Measurements from ENCODE around the gene TTC34.

DNA sequence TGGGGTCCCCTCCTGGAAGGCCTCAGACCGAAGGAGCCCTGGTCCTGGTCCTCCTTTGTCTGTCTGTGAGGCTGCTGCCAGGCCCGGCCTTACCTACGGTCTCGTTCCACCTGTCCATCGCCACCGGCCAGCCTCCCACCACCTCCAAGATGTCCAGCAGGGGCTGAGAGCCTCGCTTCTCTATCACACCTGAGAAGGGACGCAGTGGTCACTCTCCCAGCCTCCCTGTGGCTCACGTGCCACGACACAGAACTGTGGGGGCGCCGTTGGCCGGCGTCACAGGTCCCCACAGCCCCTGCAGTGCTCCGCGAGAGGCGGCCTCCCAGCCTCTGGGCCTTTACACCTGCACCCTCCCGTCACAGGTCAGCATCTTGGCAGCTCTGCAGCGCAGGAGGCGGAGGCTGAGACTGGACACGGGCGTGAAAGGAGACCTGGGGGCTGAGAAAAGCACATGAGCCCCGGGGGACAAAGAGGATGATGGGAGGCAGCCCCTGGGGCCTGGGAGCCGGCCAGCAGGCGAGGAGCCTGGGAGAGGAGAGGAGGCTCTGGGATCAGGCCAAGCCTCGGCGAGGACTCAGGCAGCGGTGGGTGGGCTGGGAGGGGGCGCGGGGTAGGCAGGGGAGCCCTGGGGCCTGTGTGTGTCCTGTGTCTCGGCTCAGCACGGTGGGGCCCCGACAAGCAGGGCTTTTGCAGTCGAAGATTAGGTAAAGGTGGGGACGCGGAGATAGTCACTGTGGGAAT is 194.4 kb downstream of the TTC34 start:
- TF ChIP-seq SMARCE1 (IDR thresholded peaks at IDR 0.05) (no peak), HDGF (IDR thresholded peaks at IDR 0.05) (no peak), RNF2 (IDR thresholded peaks at IDR 0.05) (no peak), NFE2 (IDR thresholded peaks at IDR 0.05; ENCODE audit: low read depth) (no peak), RCOR1 (IDR thresholded peaks at IDR 0.05; ENCODE audit: borderline replicate concordance in 1 of 2, low read depth in 2 of 2, low read length in 2 of 2) (no peak), GABPB2 (CRISPR knock-in tag; conservative IDR thresholded peaks at IDR 0.05) (no peak), SPI1 (IDR thresholded peaks at IDR 0.05; ENCODE audit: borderline replicate concordance, low read depth, low read length) (no peak), ZNF717 (CRISPR knock-in tag; IDR thresholded peaks at IDR 0.05) (no peak), MAFK (IDR thresholded peaks at IDR 0.05; ENCODE audit: low read length) (no peak), NR1H2 (CRISPR knock-in tag; IDR thresholded peaks at IDR 0.05) (no peak)
- TF ChIP-seq, protein P1, sequence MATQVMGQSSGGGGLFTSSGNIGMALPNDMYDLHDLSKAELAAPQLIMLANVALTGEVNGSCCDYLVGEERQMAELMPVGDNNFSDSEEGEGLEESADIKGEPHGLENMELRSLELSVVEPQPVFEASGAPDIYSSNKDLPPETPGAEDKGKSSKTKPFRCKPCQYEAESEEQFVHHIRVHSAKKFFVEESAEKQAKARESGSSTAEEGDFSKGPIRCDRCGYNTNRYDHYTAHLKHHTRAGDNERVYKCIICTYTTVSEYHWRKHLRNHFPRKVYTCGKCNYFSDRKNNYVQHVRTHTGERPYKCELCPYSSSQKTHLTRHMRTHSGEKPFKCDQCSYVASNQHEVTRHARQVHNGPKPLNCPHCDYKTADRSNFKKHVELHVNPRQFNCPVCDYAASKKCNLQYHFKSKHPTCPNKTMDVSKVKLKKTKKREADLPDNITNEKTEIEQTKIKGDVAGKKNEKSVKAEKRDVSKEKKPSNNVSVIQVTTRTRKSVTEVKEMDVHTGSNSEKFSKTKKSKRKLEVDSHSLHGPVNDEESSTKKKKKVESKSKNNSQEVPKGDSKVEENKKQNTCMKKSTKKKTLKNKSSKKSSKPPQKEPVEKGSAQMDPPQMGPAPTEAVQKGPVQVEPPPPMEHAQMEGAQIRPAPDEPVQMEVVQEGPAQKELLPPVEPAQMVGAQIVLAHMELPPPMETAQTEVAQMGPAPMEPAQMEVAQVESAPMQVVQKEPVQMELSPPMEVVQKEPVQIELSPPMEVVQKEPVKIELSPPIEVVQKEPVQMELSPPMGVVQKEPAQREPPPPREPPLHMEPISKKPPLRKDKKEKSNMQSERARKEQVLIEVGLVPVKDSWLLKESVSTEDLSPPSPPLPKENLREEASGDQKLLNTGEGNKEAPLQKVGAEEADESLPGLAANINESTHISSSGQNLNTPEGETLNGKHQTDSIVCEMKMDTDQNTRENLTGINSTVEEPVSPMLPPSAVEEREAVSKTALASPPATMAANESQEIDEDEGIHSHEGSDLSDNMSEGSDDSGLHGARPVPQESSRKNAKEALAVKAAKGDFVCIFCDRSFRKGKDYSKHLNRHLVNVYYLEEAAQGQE (IDR thresholded peaks at IDR 0.05; ENCODE audit: borderline replicate concordance): no peak
- TF ChIP-seq, protein P1 (CRISPR knock-in tag; IDR thresholded peaks at IDR 0.05; ENCODE audit: low read depth): no peak
- TF ChIP-seq, protein P2, sequence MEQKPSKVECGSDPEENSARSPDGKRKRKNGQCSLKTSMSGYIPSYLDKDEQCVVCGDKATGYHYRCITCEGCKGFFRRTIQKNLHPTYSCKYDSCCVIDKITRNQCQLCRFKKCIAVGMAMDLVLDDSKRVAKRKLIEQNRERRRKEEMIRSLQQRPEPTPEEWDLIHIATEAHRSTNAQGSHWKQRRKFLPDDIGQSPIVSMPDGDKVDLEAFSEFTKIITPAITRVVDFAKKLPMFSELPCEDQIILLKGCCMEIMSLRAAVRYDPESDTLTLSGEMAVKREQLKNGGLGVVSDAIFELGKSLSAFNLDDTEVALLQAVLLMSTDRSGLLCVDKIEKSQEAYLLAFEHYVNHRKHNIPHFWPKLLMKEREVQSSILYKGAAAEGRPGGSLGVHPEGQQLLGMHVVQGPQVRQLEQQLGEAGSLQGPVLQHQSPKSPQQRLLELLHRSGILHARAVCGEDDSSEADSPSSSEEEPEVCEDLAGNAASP (IDR thresholded peaks at IDR 0.05): no peak
- TF ChIP-seq, protein P3, sequence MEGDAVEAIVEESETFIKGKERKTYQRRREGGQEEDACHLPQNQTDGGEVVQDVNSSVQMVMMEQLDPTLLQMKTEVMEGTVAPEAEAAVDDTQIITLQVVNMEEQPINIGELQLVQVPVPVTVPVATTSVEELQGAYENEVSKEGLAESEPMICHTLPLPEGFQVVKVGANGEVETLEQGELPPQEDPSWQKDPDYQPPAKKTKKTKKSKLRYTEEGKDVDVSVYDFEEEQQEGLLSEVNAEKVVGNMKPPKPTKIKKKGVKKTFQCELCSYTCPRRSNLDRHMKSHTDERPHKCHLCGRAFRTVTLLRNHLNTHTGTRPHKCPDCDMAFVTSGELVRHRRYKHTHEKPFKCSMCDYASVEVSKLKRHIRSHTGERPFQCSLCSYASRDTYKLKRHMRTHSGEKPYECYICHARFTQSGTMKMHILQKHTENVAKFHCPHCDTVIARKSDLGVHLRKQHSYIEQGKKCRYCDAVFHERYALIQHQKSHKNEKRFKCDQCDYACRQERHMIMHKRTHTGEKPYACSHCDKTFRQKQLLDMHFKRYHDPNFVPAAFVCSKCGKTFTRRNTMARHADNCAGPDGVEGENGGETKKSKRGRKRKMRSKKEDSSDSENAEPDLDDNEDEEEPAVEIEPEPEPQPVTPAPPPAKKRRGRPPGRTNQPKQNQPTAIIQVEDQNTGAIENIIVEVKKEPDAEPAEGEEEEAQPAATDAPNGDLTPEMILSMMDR (IDR thresholded peaks at IDR 0.05 in 2 of 3, conservative IDR thresholded peaks at IDR 0.05 in 1 of 3; ENCODE audit: insufficient read depth in 2 of 3, low read depth in 1 of 3, low read length in 3 of 3): no peak
